ENCODE measurements around the gene ZNF281.

DNA sequence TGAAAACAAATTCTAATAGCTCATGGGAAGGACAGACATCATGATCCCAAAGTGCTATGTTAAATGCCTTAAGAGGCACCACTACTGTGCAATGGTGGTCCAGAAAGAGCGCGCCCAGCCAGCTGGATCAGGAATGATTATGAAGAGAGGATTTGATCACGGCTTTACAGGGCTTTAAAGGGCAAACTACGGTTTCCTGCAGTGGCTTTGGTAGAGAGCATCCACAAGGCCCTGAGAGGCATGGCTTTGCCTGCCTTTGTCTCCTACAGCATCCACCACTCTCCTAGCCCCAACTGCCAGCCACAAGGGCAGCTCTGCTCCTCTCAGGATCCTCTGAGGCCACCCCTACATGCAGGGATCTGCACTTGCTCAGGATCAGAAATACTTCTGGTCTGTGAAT lies 40.7 kb downstream of the ZNF281 start:
- TF ChIP-seq POLR2A (IDR thresholded peaks at IDR 0.05; ENCODE audit: low read length) (no peak), GATA1 (IDR thresholded peaks at IDR 0.05; ENCODE audit: low read depth, low read length) (no peak)
